Trophoblast cell (in vitro differentiated cells and primary cell): Measurements from ENCODE around the gene ANKRD13B.

Experiments
- DNase-seq, 2 donors: peaks; one replicate each; pipeline ENCODE4 v3.0.0-alpha.2; 2016
- H2AFZ ChIP-seq: 2 replicates; pipeline ENCODE4 v1.6.1; 2013; ENCODE audit warnings: low read length, moderate library complexity, mild to moderate bottlenecking; ENCODE audit not compliant: insufficient read depth, poor library complexity
- H2AK5ac ChIP-seq: 2 replicates; pipeline ENCODE4 v1.6.1; 2013; ENCODE audit warnings: mild to moderate bottlenecking, low read length
- H2BK120ac ChIP-seq: 2 replicates; pipeline ENCODE4 v1.6.1; 2013; ENCODE audit warnings: low read length, mild to moderate bottlenecking, moderate library complexity; ENCODE audit not compliant: insufficient read depth, poor library complexity
- H2BK12ac ChIP-seq: 2 replicates; pipeline ENCODE4 v1.6.1; 2013; ENCODE audit warnings: mild to moderate bottlenecking, low read length, moderate library complexity
- H2BK5ac ChIP-seq: 2 replicates; pipeline ENCODE4 v1.6.1; 2013; ENCODE audit warnings: low read length, low read depth, moderate library complexity, mild to moderate bottlenecking; ENCODE audit not compliant: poor library complexity
- H3K14ac ChIP-seq: 2 replicates; pipeline ENCODE4 v1.6.1; 2013; ENCODE audit warnings: mild to moderate bottlenecking, low read length
- H3K18ac ChIP-seq: 2 replicates; pipeline ENCODE4 v1.6.1; 2013; ENCODE audit warnings: mild to moderate bottlenecking, low read length
- H3K23ac ChIP-seq: 2 replicates; pipeline ENCODE4 v1.6.1; 2013; ENCODE audit warnings: low read length
- H3K27ac ChIP-seq: 2 replicates; pipeline ENCODE4 v1.5.1; 2013; ENCODE audit warnings: low read depth, mild to moderate bottlenecking, inconsistent platforms, low read length, moderate library complexity
- H3K27me3 ChIP-seq: 2 replicates; pipeline ENCODE4 v1.6.1; 2013; ENCODE audit warnings: inconsistent platforms, mild to moderate bottlenecking, low read length, moderate library complexity; ENCODE audit not compliant: insufficient read depth
- H3K36me3 ChIP-seq, 2 experiments: 1 replicate in 1 of 2; 2 replicates in 1 of 2; pipeline ENCODE4 v1.6.1; 2013; ENCODE audit warnings: low read length in 2 of 2, mild to moderate bottlenecking in 2 of 2, moderate library complexity in 1 of 2; ENCODE audit not compliant: insufficient read depth in 2 of 2, control insufficient read depth in 1 of 2
- H3K4ac ChIP-seq: 2 replicates; pipeline ENCODE4 v1.6.1; 2013; ENCODE audit warnings: low read depth, mild to moderate bottlenecking, low read length, moderate library complexity
- H3K4me1 ChIP-seq, 2 experiments: 1 replicate in 1 of 2; 2 replicates in 1 of 2; pipeline ENCODE4 v1.6.1; 2013; ENCODE audit warnings: low read length in 2 of 2, mild to moderate bottlenecking in 2 of 2, moderate library complexity in 1 of 2; ENCODE audit not compliant: insufficient read depth in 2 of 2, control insufficient read depth in 1 of 2
- H3K4me2 ChIP-seq: 2 replicates; pipeline ENCODE4 v1.6.1; 2013; ENCODE audit warnings: inconsistent platforms, mild to moderate bottlenecking, low read length, moderate library complexity
- H3K4me3 ChIP-seq: 2 replicates; pipeline ENCODE4 v1.5.1; 2013; ENCODE audit warnings: mild to moderate bottlenecking, low read depth, low read length, inconsistent platforms
- H3K79me1 ChIP-seq: one replicate; pipeline ENCODE4 v1.6.1; 2013; ENCODE audit warnings: low read length
- H3K79me2 ChIP-seq: 2 replicates; pipeline ENCODE4 v1.6.1; 2013; ENCODE audit warnings: low read length, mild to moderate bottlenecking; ENCODE audit not compliant: control insufficient read depth, insufficient read depth, poor library complexity
- H3K9ac ChIP-seq: 2 replicates; pipeline ENCODE4 v1.6.1; 2013; ENCODE audit warnings: mild to moderate bottlenecking, low read length
- H3K9me3 ChIP-seq: 2 replicates; pipeline ENCODE4 v1.6.1; 2013; ENCODE audit warnings: low read depth, mild to moderate bottlenecking, control low read depth, inconsistent platforms, low read length; ENCODE audit not compliant: insufficient read depth
- H4K12ac ChIP-seq: 2 replicates; pipeline ENCODE4 v1.6.1; 2013; ENCODE audit warnings: low read depth, mild to moderate bottlenecking, low read length, moderate library complexity
- H4K8ac ChIP-seq: 2 replicates; pipeline ENCODE4 v1.6.1; 2013; ENCODE audit warnings: low read depth, mild to moderate bottlenecking, low read length, moderate library complexity
- H4K91ac ChIP-seq: one replicate; pipeline ENCODE4 v1.6.1; 2013; ENCODE audit warnings: low read depth, mild to moderate bottlenecking, low read length, moderate library complexity
- WGBS: extraction: QIAGEN DNeasy Blood & Tissue Kit; methylation state at CpG from one replicate; pipeline ENCODE4 v1.1.7; 2013; ENCODE audit warnings: missing lambda C conversion rate; ENCODE audit not compliant: insufficient read length, insufficient coverage; ENCODE audit errors: extremely low coverage; 5-methylcytosine and 5-hydroxymethylcytosine counted together

The ANKRD13B gene

GRCh38 chr17:29576214-29577000, 16.5 kb upstream of the ANKRD13B start:
- no peak overlapping the region for H2AK5ac ChIP-seq
- no peak overlapping the region for H2BK12ac ChIP-seq
- no peaks in the 10 kb centered on the region for H3K79me1 ChIP-seq
- peaks cover 69 to 74% of the 10 kb centered on the region in 2 experiments for H3K36me3 ChIP-seq
- no peaks in the 10 kb centered on the region for H3K4me1 ChIP-seq
- no peaks in the 10 kb centered on the region for H3K27me3 ChIP-seq
- H3K9me3 ChIP-seq = peaks cover 2% of the 10 kb centered on the region
- no peak overlapping the region for H3K4me3 ChIP-seq
- no peak overlapping the region for H3K27ac ChIP-seq
- H3K4me2 ChIP-seq = no peak overlapping the region
- no peak overlapping the region for H3K14ac ChIP-seq
- no peak overlapping the region for H3K9ac ChIP-seq
- no peak for DNase-seq
- H3K23ac ChIP-seq = no peak overlapping the region
- no peak overlapping the region for H2BK120ac ChIP-seq
- H2BK5ac ChIP-seq = no peak overlapping the region
- H4K8ac ChIP-seq = no peak overlapping the region
- H4K91ac ChIP-seq = no peak overlapping the region
- no peak overlapping the region for H3K18ac ChIP-seq
- no peak overlapping the region for H3K4ac ChIP-seq
- no peak overlapping the region for H4K12ac ChIP-seq
- no peaks in the 10 kb centered on the region for H3K79me2 ChIP-seq
- no CpG with 5 or more reads among the region's 37 CpGs for WGBS
- no peak overlapping the region for H2AFZ ChIP-seq

- no peak overlapping the region for H3K14ac ChIP-seq
- H3K79me2 ChIP-seq = no peaks in the 10 kb centered on the region
- H3K9ac ChIP-seq = no peak overlapping the region
- DNase-seq = no peak
- no peak overlapping the region for H4K12ac ChIP-seq
- H3K23ac ChIP-seq = no peak overlapping the region
- H3K4me3 ChIP-seq = no peak overlapping the region
- no peak overlapping the region for H4K91ac ChIP-seq
- H3K27me3 ChIP-seq = no peaks in the 10 kb centered on the region
- no peak overlapping the region for H2BK5ac ChIP-seq
- no peak overlapping the region for H3K4me2 ChIP-seq
- H4K8ac ChIP-seq = no peak overlapping the region
- H3K18ac ChIP-seq = no peak overlapping the region
- WGBS = no CpG with 5 or more reads among the region's 9 CpGs
- H2AFZ ChIP-seq = no peak overlapping the region
- no peak overlapping the region for H3K27ac ChIP-seq
- no peak overlapping the region for H3K4ac ChIP-seq
- H2BK120ac ChIP-seq = no peak overlapping the region
- H2BK12ac ChIP-seq = no peak overlapping the region
- no peaks in the 10 kb centered on the region for H3K4me1 ChIP-seq
- no peak overlapping the region for H2AK5ac ChIP-seq
- H3K36me3 ChIP-seq = peaks cover 69 to 74% of the 10 kb centered on the region in 2 experiments
- H3K79me1 ChIP-seq = no peaks in the 10 kb centered on the region
- no peaks in the 10 kb centered on the region for H3K9me3 ChIP-seq
Measured at GRCh38 chr17:29577001-29577370, 15.9 kb upstream of the ANKRD13B start.

GRCh38 chr17:29577385-29578211, 15.3 kb upstream of the ANKRD13B start:
- H3K14ac ChIP-seq = no peak overlapping the region
- H2BK12ac ChIP-seq = no peak overlapping the region
- no peak overlapping the region for H2BK5ac ChIP-seq

GRCh38 chr17:29578626-29579485, 14.1 kb upstream of the ANKRD13B start:
- Histone ChIP-seq H2BK12ac (no peak overlapping the region), H3K36me3 (peaks cover 69 to 80% of the 10 kb centered on the region in 2 experiments), H4K91ac (no peak overlapping the region), H3K4ac (no peak overlapping the region), H3K23ac (no peak overlapping the region), H3K4me2 (no peak overlapping the region), H2AK5ac (no peak overlapping the region), H3K27me3 (no peaks in the 10 kb centered on the region), H3K9ac (no peak overlapping the region), H3K18ac (no peak overlapping the region), H2BK120ac (no peak overlapping the region), H3K9me3 (no peaks in the 10 kb centered on the region), H2BK5ac (no peak overlapping the region), H4K8ac (no peak overlapping the region), H3K27ac (no peak overlapping the region), H3K4me3 (no peak overlapping the region), H4K12ac (no peak overlapping the region), H3K79me2 (no peaks in the 10 kb centered on the region), H3K79me1 (no peaks in the 10 kb centered on the region), H3K14ac (no peak overlapping the region), H3K4me1 (no peaks in the 10 kb centered on the region), H2AFZ (no peak overlapping the region)
- DNase-seq = no peak
- WGBS = no CpG with 5 or more reads among the region's 14 CpGs

More at GRCh38 chr17:29577385-29578211, 15.3 kb upstream of the ANKRD13B start:
- Histone ChIP-seq H3K79me2 (no peaks in the 10 kb centered on the region), H4K8ac (no peak overlapping the region), H2BK120ac (no peak overlapping the region), H3K4ac (no peak overlapping the region), H3K9me3 (no peaks in the 10 kb centered on the region), H3K18ac (no peak overlapping the region), H2AK5ac (no peak overlapping the region), H4K91ac (no peak overlapping the region), H2AFZ (no peak overlapping the region), H3K4me2 (no peak overlapping the region), H3K4me3 (no peak overlapping the region), H3K36me3 (peaks cover 72 to 80% of the 10 kb centered on the region in 2 experiments), H3K27ac (no peak overlapping the region), H3K79me1 (no peaks in the 10 kb centered on the region), H3K4me1 (no peaks in the 10 kb centered on the region), H4K12ac (no peak overlapping the region), H3K27me3 (no peaks in the 10 kb centered on the region), H3K23ac (no peak overlapping the region), H3K9ac (no peak overlapping the region)
- WGBS = no CpG with 5 or more reads among the region's 22 CpGs
- DNase-seq = no peak
